ENCODE results near the gene CCR3. TPM values are rescaled to one million over a fixed set of nuclear protein-coding genes. Genes with fewer than 3 reads are reported as not detected.

Gene CCR3
- total and polyA plus RNA-seq, 7 donors, result 0.10 to 0.62 (median 0.44) TPM; not detected in 1

- intact Hi-C loops (cut with DNase I), result no loop called here
- Histone ChIP-seq H3K4me3 (no peak overlapping the region), H3K27me3 (ENCODE audit: insufficient read depth in 3 of 3, low read length in 2 of 3) (no peaks in the 10 kb centered on the region), H3K27ac (no peak overlapping the region), H3K9me3 (no peaks in the 10 kb centered on the region), H3K4me1 (no peaks in the 10 kb centered on the region), H3K36me3 (ENCODE audit: insufficient read depth in 1 of 2, low read depth in 1 of 2) (no peaks in the 10 kb centered on the region)
- ATAC-seq, result no peak
- 70 to 75% (median 72%) methylated on average over 6 of the region's 6 CpGs for WGBS, 3 donors
- DNase-seq, result no peak
- TF ChIP-seq CTCF (IDR thresholded peaks at IDR 0.05), result no peak
Measured at GRCh38 chr3:46233194-46233593, 9.1 kb upstream of the CCR3 start.

GRCh38 chr3:46235425-46235824 lies 6.8 kb upstream of the CCR3 start:
- DNase-seq (no peak), ATAC-seq (no peak)
- WGBS, 3 donors, result 74 to 76% (median 76%) methylated on average over 2 of the region's 2 CpGs
- Histone ChIP-seq H3K27me3 (ENCODE audit: insufficient read depth in 3 of 3, low read length in 2 of 3) (no peaks in the 10 kb centered on the region), H3K27ac (no peak overlapping the region), H3K4me1 (no peaks in the 10 kb centered on the region), H3K36me3 (ENCODE audit: insufficient read depth in 1 of 2, low read depth in 1 of 2) (no peaks in the 10 kb centered on the region), H3K9me3 (no peaks in the 10 kb centered on the region), H3K4me3 (no peak overlapping the region)
- intact Hi-C loops (cut with DNase I), result no loop called here
- TF ChIP-seq CTCF (IDR thresholded peaks at IDR 0.05), result no peak

DNA sequence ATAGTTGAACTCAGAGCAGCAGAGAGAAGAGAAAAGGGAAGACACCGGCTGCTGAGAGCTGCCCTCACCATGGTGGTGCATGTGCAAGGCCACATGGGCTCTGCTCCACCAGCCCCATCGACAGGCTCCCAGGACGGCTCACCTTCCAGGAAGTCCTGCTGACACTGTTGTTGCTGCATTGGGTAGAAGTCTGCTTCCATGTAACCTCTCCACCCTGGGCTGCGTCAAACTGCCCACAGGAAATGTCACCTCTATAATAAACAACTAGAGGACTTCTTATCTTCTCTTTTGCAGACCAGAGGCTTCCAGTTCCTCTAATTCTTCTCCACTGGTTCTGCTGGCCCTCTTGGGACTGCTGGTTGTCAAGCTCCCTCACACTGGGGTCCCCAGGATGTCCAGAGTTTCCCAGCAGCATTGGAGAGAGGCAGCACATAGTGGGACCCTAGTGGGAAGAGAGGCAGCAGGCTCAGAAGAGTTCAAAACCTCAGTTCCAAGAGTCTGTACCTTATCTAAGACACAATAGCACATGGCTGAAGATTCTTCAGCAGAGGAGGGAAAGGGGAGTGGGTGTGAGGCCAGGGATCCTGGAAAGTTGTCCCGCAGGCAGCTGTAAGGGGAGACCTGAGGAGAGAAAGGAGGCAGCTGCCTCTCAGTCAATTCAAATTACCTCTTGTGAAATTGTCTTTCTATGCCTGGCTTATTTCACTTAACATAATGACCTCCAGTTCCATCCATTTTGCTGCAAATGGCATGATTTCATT lies 5.8 kb upstream of the CCR3 start:
- Histone ChIP-seq H3K27ac (no peak overlapping the region), H3K9me3 (no peaks in the 10 kb centered on the region), H3K36me3 (ENCODE audit: insufficient read depth in 1 of 2, low read depth in 1 of 2) (no peaks in the 10 kb centered on the region), H3K4me3 (no peak overlapping the region), H3K27me3 (ENCODE audit: insufficient read depth in 3 of 3, low read length in 2 of 3) (peaks cover 0 to 5% (median 0%) of the 10 kb centered on the region in 3 donors), H3K4me1 (no peaks in the 10 kb centered on the region)
- ATAC-seq (no peak), DNase-seq (no peak)
- TF ChIP-seq CTCF (IDR thresholded peaks at IDR 0.05), result no peak
- 65 to 72% (median 68%) methylated on average over 5 of the region's 5 CpGs for WGBS, 3 donors
- intact Hi-C loops (cut with DNase I), result no loop called here

- H3K9me3 ChIP-seq, result no peaks in the 10 kb centered on the region
- peaks cover 0 to 5% (median 0%) of the 10 kb centered on the region in 3 donors for H3K27me3 ChIP-seq (ENCODE audit: insufficient read depth in 3 of 3, low read length in 2 of 3)
- intact Hi-C loops (cut with DNase I), result no loop called here
- H3K27ac ChIP-seq, result no peak overlapping the region
- 78 to 85% (median 81%) methylated on average over 4 of the region's 4 CpGs for WGBS, 3 donors
- H3K4me1 ChIP-seq, result no peaks in the 10 kb centered on the region
- DNase-seq, result no peak
- ATAC-seq, result no peak
- no peaks in the 10 kb centered on the region for H3K36me3 ChIP-seq (ENCODE audit: insufficient read depth in 1 of 2, low read depth in 1 of 2)
- H3K4me3 ChIP-seq, result no peak overlapping the region
- TF ChIP-seq CTCF (IDR thresholded peaks at IDR 0.05), result no peak
Measured at GRCh38 chr3:46238386-46238785, 3.9 kb upstream of the CCR3 start.
